Measurements from ENCODE around the gene HMG20A.
"Not testable (repeated sequence)": the region's sequence is repeated elsewhere in the genome, so short reads cannot be mapped to it uniquely, and the experiment has no call there.

Gene HMG20A

GRCh38 chr15:77395013-77395774 is 25.5 kb upstream of the HMG20A start:
- no peak for TF ChIP-seq GATA1 (IDR thresholded peaks at IDR 0.05; ENCODE audit: low read depth, low read length)
- no peak for TF ChIP-seq POLR2A (IDR thresholded peaks at IDR 0.05; ENCODE audit: low read length)
- DNase-seq: no peak

- no peak for DNase-seq
These were observed 24.0 kb upstream of the HMG20A start for GRCh38 chr15:77396692-77397091.

GRCh38 chr15:77398927-77399326 is 21.8 kb upstream of the HMG20A start:
- no peak for DNase-seq
- TF ChIP-seq GATA1 (IDR thresholded peaks at IDR 0.05; ENCODE audit: low read depth, low read length) (no peak), POLR2A (IDR thresholded peaks at IDR 0.05; ENCODE audit: low read length) (no peak)

More at GRCh38 chr15:77396692-77397091, 24.0 kb upstream of the HMG20A start:
- TF ChIP-seq POLR2A (IDR thresholded peaks at IDR 0.05; ENCODE audit: low read length): no peak
- no peak for TF ChIP-seq GATA1 (IDR thresholded peaks at IDR 0.05; ENCODE audit: low read depth, low read length)

- TF ChIP-seq POLR2A (IDR thresholded peaks at IDR 0.05; ENCODE audit: low read length) (no peak), GATA1 (IDR thresholded peaks at IDR 0.05; ENCODE audit: low read depth, low read length) (no peak)
- no peak for DNase-seq
These were observed 20.4 kb upstream of the HMG20A start for GRCh38 chr15:77400258-77400657.

- peak; percentile 10 to 55 for DNase-seq
- TF ChIP-seq POLR2A (IDR thresholded peaks at IDR 0.05; ENCODE audit: low read length) (no peak), GATA1 (IDR thresholded peaks at IDR 0.05; ENCODE audit: low read depth, low read length) (no peak)
These were observed 17.8 kb upstream of the HMG20A start for GRCh38 chr15:77402740-77403379.

- DNase-seq: not testable (repeated sequence)
These were observed 14.4 kb upstream of the HMG20A start for GRCh38 chr15:77406173-77406759.

GRCh38 chr15:77406846-77407245 is 13.8 kb upstream of the HMG20A start:
- TF ChIP-seq POLR2A (IDR thresholded peaks at IDR 0.05; ENCODE audit: low read length) (no peak), GATA1 (IDR thresholded peaks at IDR 0.05; ENCODE audit: low read depth, low read length) (no peak)
- no peak for DNase-seq

- TF ChIP-seq POLR2A (IDR thresholded peaks at IDR 0.05; ENCODE audit: low read length) (no peak), GATA1 (IDR thresholded peaks at IDR 0.05; ENCODE audit: low read depth, low read length) (no peak)
- DNase-seq: no peak
These were observed 11.2 kb upstream of the HMG20A start for GRCh38 chr15:77409259-77410156.

GRCh38 chr15:77410157-77410500 is 10.6 kb upstream of the HMG20A start:
- not testable (repeated sequence) for DNase-seq

- DNase-seq: no peak
- TF ChIP-seq GATA1 (IDR thresholded peaks at IDR 0.05; ENCODE audit: low read depth, low read length): no peak
- no peak for TF ChIP-seq POLR2A (IDR thresholded peaks at IDR 0.05; ENCODE audit: low read length)
These were observed 9.7 kb upstream of the HMG20A start for GRCh38 chr15:77410701-77411618.

GRCh38 chr15:77411619-77411976 is 9.1 kb upstream of the HMG20A start:
- TF ChIP-seq POLR2A (IDR thresholded peaks at IDR 0.05; ENCODE audit: low read length) (no peak), GATA1 (IDR thresholded peaks at IDR 0.05; ENCODE audit: low read depth, low read length) (no peak)
- DNase-seq: peak; percentile 35 to 46

GRCh38 chr15:77412972-77413698 is 7.6 kb upstream of the HMG20A start:
- peak; percentile 39 to 45 for DNase-seq
- TF ChIP-seq GATA1 (IDR thresholded peaks at IDR 0.05; ENCODE audit: low read depth, low read length) (no peak), POLR2A (IDR thresholded peaks at IDR 0.05; ENCODE audit: low read length) (no peak)

Measured in erythroblast (primary cell).